ENCODE measurements around the gene AHCYL2. TPM values are rescaled to one million over a fixed set of nuclear protein-coding genes. Genes with fewer than 3 reads are reported as not detected.

AHCYL2 gene
- total RNA-seq, 2 experiments from 2014 or later = 5.0 to 8.7 TPM

DNA sequence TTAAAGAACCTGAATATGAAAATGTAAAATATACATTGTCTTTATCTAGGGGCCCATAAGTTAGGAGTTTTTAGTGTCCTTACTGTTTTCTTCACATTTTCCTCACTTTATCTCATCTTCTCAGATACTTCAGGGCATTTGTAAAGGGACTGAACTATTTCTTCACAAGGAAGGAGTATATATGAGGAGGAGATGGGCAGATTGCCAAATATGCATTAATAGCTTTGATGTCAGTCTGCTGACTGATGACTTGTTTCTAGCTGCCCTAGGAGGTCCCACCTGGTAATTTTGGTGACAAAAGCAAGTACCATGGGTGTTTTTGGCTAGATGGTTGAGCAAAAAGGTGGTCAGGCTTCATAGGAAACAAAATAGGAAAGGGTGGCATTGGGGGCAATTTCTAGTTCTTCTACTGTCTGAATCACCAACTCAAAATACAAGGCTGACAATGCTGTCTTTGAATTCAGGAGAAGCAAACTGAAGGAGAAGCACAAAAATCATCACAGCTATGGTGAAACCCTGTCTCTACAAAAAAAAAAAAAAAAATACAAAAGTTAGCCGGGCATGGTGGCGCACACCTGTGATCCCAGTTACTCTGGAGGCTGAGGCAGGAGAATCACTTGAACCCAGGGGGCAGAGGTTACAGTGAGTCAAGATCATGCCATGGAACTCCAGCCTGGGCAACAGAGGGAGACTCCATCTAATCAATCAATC is 199.0 kb downstream of the AHCYL2 start:
- DNase-seq (ENCODE audit: low spot score) = no peak
- H3K36me3 ChIP-seq (ENCODE audit: insufficient read depth, low read length) = no peaks in the 10 kb centered on the region
- TF ChIP-seq EZH2phosphoT487 (IDR thresholded peaks at IDR 0.05; ENCODE audit: borderline replicate concordance, low read depth, low read length) = no peak
- TF ChIP-seq, protein P1, sequence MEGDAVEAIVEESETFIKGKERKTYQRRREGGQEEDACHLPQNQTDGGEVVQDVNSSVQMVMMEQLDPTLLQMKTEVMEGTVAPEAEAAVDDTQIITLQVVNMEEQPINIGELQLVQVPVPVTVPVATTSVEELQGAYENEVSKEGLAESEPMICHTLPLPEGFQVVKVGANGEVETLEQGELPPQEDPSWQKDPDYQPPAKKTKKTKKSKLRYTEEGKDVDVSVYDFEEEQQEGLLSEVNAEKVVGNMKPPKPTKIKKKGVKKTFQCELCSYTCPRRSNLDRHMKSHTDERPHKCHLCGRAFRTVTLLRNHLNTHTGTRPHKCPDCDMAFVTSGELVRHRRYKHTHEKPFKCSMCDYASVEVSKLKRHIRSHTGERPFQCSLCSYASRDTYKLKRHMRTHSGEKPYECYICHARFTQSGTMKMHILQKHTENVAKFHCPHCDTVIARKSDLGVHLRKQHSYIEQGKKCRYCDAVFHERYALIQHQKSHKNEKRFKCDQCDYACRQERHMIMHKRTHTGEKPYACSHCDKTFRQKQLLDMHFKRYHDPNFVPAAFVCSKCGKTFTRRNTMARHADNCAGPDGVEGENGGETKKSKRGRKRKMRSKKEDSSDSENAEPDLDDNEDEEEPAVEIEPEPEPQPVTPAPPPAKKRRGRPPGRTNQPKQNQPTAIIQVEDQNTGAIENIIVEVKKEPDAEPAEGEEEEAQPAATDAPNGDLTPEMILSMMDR (conservative IDR thresholded peaks at IDR 0.05; ENCODE audit: low read length) = no peak
- no peak overlapping the region for H3K4me3 ChIP-seq (ENCODE audit: low read depth, low read length, poor library complexity, severe bottlenecking)
- no TSS peak for BruUV-seq (replicated peaks)
- H3K27ac ChIP-seq (ENCODE audit: low read depth, low read length, poor library complexity, severe bottlenecking) = no peak overlapping the region
- ChIA-PET CTCF (ENCODE audit: unreplicated experiment) (interaction anchor here (0.6 kb wide), 1 partner anchor 29 kb away, joined by 4 read pairs; no protein-coding TSS in a partner anchor), POLR2A (interaction anchor here (0.7 to 1.5 kb wide), 5 partner anchors 10 to 569 kb away, joined by 3 to 4 read pairs (median 3); partner anchors contain the start of gene STRIP2)
- H4K20me1 ChIP-seq (ENCODE audit: insufficient read depth, low read length) = no peaks in the 10 kb centered on the region
- H3K4me2 ChIP-seq (ENCODE audit: low read length) = no peak overlapping the region
- intact Hi-C loops (cut with micrococcal nuclease; ENCODE audit: unreplicated experiment) = no loop called here
- H3K9me2 ChIP-seq (ENCODE audit: insufficient read depth, low read length) = no peaks in the 10 kb centered on the region
- no peaks in the 10 kb centered on the region for H3K79me2 ChIP-seq (ENCODE audit: insufficient read depth, low read depth, low read length)
- no peaks in the 10 kb centered on the region for H3K9me3 ChIP-seq (ENCODE audit: low read length)
- H3K4me1 ChIP-seq (ENCODE audit: insufficient read depth, low read length, poor library complexity, severe bottlenecking) = no peaks in the 10 kb centered on the region
- H2AFZ ChIP-seq (ENCODE audit: low read length) = no peak overlapping the region

DNA sequence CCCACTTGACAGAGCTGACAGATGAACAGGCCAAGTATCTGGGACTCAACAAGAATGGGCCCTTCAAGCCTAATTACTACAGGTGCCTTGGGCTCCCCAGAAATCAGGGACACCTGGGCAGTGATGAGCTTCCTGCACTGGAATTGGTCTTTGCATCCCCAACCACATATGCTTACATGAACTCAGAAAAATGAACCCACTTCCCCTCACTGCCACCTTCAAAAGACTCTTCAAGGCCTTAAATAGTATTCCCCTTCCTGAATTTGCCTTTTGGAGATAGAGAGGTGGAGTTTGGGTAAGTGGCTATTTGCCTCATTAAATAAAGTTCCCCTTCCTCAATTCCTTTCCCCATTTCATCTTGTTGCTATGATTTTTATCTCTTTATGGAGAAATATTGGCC is 201.7 kb downstream of the AHCYL2 start:
- Histone ChIP-seq H3K36me3 (ENCODE audit: insufficient read depth, low read length) (no peaks in the 10 kb centered on the region), H3K4me1 (ENCODE audit: insufficient read depth, low read length, poor library complexity, severe bottlenecking) (no peaks in the 10 kb centered on the region), H2AFZ (ENCODE audit: low read length) (no peak overlapping the region), H3K4me2 (ENCODE audit: low read length) (no peak overlapping the region), H3K27ac (ENCODE audit: low read depth, low read length, poor library complexity, severe bottlenecking) (no peak overlapping the region), H3K9me3 (ENCODE audit: low read length) (no peaks in the 10 kb centered on the region), H3K4me3 (ENCODE audit: low read depth, low read length, poor library complexity, severe bottlenecking) (no peak overlapping the region), H4K20me1 (ENCODE audit: insufficient read depth, low read length) (no peaks in the 10 kb centered on the region), H3K9me2 (ENCODE audit: insufficient read depth, low read length) (no peaks in the 10 kb centered on the region), H3K79me2 (ENCODE audit: insufficient read depth, low read depth, low read length) (no peaks in the 10 kb centered on the region)
- TF ChIP-seq, protein P1 (conservative IDR thresholded peaks at IDR 0.05; ENCODE audit: low read length) = no peak
- TF ChIP-seq EZH2phosphoT487 (IDR thresholded peaks at IDR 0.05; ENCODE audit: borderline replicate concordance, low read depth, low read length) = no peak
- DNase-seq (ENCODE audit: low spot score) = no peak
- POLR2A ChIA-PET = interaction anchor here (0.6 to 1.6 kb wide), 4 partner anchors 13 to 257 kb away, joined by 3 to 4 read pairs (median 4); no protein-coding TSS in a partner anchor
- intact Hi-C loops (cut with micrococcal nuclease; ENCODE audit: unreplicated experiment) = no loop called here
- CTCF ChIA-PET (ENCODE audit: unreplicated experiment) = no interaction called here
- no TSS peak for BruUV-seq (replicated peaks)

DNA sequence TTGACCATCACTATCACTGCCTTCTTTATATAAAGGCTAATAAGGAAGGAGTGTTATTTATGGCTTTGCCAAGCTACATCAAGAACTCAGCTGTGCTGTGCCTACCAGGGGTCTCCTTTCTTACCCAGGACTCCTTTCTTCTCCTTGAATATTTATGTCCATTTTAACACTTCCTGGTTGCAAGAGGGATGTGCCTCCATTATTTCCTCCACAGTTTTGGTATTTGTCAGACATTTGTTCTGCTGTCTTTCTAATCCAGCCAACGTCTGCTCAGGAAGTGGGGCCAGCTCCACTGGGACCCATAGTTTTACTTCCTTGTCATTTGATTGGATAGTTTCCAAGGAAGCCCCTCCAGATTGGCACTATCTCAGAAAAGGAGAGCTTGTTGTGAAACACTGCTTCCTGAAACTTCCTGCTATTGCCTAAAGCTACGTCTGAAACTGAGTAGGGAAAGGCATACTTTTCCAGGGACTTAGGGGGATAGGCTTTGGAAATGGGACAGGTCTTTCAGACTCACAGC is 202.8 kb downstream of the AHCYL2 start:
- POLR2A ChIA-PET = interaction anchor here (1.6 kb wide), 1 partner anchor 12 kb away, joined by 4 read pairs; no protein-coding TSS in a partner anchor
- no peak for DNase-seq (ENCODE audit: low spot score)
- TF ChIP-seq, protein P1 (conservative IDR thresholded peaks at IDR 0.05; ENCODE audit: low read length) = no peak
- TF ChIP-seq EZH2phosphoT487 (IDR thresholded peaks at IDR 0.05; ENCODE audit: borderline replicate concordance, low read depth, low read length) = no peak
- Histone ChIP-seq H4K20me1 (ENCODE audit: insufficient read depth, low read length) (no peaks in the 10 kb centered on the region), H3K9me2 (ENCODE audit: insufficient read depth, low read length) (no peaks in the 10 kb centered on the region), H2AFZ (ENCODE audit: low read length) (no peak overlapping the region), H3K36me3 (ENCODE audit: insufficient read depth, low read length) (no peaks in the 10 kb centered on the region), H3K27ac (ENCODE audit: low read depth, low read length, poor library complexity, severe bottlenecking) (no peak overlapping the region), H3K4me2 (ENCODE audit: low read length) (no peak overlapping the region), H3K9me3 (ENCODE audit: low read length) (no peaks in the 10 kb centered on the region), H3K4me1 (ENCODE audit: insufficient read depth, low read length, poor library complexity, severe bottlenecking) (no peaks in the 10 kb centered on the region), H3K79me2 (ENCODE audit: insufficient read depth, low read depth, low read length) (no peaks in the 10 kb centered on the region), H3K4me3 (ENCODE audit: low read depth, low read length, poor library complexity, severe bottlenecking) (no peak overlapping the region)
- CTCF ChIA-PET (ENCODE audit: unreplicated experiment) = no interaction called here
- BruUV-seq (replicated peaks) = no TSS peak
- intact Hi-C loops (cut with micrococcal nuclease; ENCODE audit: unreplicated experiment) = no loop called here

All from OCI-LY7 (cell line).